Gastroesophageal sphincter (tissue), 3 donors: ENCODE measurements around the gene MYBBP1A.

Experiments used
- CTCF ChIP-seq, 4 experiments: fragments of 200-600 bp in 2 of 4; fragments of 450-650 bp in 2 of 4; sonication (generic) in 1 of 4; IDR thresholded peaks; one replicate each; pipeline ENCODE4 v1.5.1; 2017 to 2019; ENCODE audit warnings: antibody characterized with exemption in 4 of 4, mild to moderate bottlenecking in 2 of 4, moderate library complexity in 2 of 4
- POLR2A ChIP-seq, 2 donors: fragments of 450-650 bp; IDR thresholded peaks; one replicate each; pipeline ENCODE4 v1.6.1; 2017; ENCODE audit warnings: antibody characterized with exemption in 2 of 2, mild to moderate bottlenecking in 2 of 2, moderate library complexity in 1 of 2

- no peak for TF ChIP-seq CTCF (IDR thresholded peaks at IDR 0.05)
- TF ChIP-seq POLR2A (IDR thresholded peaks at IDR 0.05), result no peak
Observed at GRCh38 chr17:4555873-4556759, 932 bp upstream of the MYBBP1A start.
